Measurements from ENCODE around the gene SIN3B. TPM values are rescaled to one million over a fixed set of nuclear protein-coding genes. Genes with fewer than 3 reads are reported as not detected.

SIN3B gene
- total RNA-seq, 4 donors from 2014 or later: 38.1 to 294 (median 66.5) TPM

DNA sequence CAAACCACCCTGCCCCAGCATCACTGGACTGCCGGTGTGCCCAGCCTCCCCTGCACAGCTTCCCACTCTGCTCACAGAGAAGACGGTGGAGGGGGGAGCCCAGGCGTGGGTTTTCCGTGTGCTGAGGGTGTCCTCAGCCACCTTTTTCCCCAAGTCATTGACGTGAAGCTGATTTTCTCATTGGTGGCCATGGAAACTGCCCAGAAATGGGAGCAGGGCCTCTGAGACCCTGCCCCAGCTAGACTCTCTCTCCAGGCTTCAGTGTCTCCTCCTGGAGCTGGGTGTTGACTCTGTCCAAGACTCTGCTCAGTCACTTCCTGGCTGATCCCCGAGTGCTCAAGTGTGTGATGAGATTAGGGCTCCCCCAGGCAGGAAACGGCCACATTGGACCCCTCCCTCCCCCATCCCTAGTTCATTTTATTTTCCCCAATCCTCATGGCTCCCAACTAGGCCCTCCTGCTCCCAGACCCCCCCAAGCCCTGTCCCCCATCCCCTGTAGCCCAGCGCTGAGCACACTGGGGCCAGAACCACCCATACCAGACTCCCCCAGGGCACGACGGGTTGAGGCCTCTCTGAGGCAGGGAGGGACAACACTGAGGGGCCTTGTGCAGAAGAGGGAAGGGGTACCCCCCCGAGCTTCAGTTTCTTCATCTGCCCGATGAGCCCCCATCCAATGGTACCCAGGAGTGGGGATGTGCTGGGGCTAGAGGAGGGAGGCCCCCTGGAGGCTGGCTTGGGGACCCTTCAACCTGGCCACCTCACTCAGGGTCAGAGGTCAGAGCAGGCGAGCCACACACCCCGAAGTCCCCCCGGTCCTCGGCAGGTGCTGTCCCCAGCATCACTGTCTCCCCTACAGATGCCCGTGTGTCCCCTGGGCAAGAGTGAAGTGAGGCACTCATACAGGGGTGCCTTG is 58.4 kb downstream of the SIN3B start:
- in situ Hi-C loops (cut with MboI; ENCODE audit: low pct_ligation_motif_present in 1 of 4, low pct_unique_long_range_greater_than_20kb in 1 of 4, low sequenced_read_pairs in 3 of 4) (no loop called here), intact Hi-C loops (cut with DNase I; ENCODE audit: low total_unique reads) (no loop called here)
- Histone ChIP-seq H3K4me1 (peaks cover 0 to 4% (median 1%) of the 10 kb centered on the region in 4 donors), H3K27ac (peak overlapping the region; percentile 28 to 71 (median 58)), H3K27me3 (no peaks in the 10 kb centered on the region), H3K4me3 (no peak overlapping the region), H3K9me3 (peaks cover 1 to 3% of the 10 kb centered on the region in 2 donors), H3K36me3 (no peaks in the 10 kb centered on the region)
- no peak for DNase-seq
- TF ChIP-seq POLR2A (IDR thresholded peaks at IDR 0.05) (no peak), EP300 (IDR thresholded peaks at IDR 0.05; ENCODE audit: low read depth) (no peak), POLR2AphosphoS5 (IDR thresholded peaks at IDR 0.05) (no peak)
- TF ChIP-seq, protein P1, sequence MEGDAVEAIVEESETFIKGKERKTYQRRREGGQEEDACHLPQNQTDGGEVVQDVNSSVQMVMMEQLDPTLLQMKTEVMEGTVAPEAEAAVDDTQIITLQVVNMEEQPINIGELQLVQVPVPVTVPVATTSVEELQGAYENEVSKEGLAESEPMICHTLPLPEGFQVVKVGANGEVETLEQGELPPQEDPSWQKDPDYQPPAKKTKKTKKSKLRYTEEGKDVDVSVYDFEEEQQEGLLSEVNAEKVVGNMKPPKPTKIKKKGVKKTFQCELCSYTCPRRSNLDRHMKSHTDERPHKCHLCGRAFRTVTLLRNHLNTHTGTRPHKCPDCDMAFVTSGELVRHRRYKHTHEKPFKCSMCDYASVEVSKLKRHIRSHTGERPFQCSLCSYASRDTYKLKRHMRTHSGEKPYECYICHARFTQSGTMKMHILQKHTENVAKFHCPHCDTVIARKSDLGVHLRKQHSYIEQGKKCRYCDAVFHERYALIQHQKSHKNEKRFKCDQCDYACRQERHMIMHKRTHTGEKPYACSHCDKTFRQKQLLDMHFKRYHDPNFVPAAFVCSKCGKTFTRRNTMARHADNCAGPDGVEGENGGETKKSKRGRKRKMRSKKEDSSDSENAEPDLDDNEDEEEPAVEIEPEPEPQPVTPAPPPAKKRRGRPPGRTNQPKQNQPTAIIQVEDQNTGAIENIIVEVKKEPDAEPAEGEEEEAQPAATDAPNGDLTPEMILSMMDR (IDR thresholded peaks at IDR 0.05): no peak
- 60% methylated on average over 3 to 16 of the region's 17 CpGs for WGBS, 2 donors (ENCODE audit: low coverage in 1 of 2)

DNA sequence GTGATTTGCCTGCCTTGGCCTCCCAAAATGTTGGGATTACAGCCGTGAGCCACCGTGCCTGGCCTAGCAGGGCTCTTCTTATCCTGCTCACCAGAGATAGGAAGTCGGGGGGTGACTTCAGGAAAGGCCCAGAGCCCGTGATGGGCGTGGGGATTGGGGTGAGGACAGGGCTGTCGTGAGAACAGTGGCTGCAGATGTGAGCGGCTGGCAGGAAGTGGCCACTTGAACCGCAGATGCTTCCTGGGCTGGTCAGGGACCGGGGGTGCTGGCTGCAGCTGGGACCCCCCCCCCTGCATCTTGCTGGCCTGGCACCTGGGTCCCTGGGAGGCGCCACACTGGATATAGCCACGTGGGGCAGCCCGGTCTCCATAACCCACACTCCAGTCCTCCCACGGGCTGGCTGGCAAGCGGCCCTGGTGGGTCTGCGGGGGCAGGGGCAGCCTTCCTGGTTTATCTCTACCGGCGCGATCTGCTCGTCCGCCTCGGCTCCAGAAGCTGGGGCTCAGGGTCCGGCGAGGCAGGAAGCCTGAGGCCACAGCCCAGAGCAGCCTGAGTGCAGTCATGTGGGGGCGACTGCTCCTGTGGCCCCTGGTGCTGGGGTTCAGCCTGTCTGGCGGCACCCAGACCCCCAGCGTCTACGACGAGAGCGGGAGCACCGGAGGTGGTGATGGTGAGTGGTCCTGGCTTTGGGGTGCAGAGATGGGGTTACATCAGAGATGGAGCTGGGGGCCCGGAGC is 59.6 kb downstream of the SIN3B start, which contains the start of gene F2RL3:
TSS of gene F2RL3 (plus strand) at position 371 of the 737 bp plus-strand sequence. CDS start at position 562, 191 bp downstream.
- Histone ChIP-seq H3K27ac (peak within 1 kb of the TSS; percentile 45 to 71 (median 56)), H3K27me3 (no peaks in the 10 kb centered on the region), H3K9me3 (no peaks in the 10 kb centered on the region), H3K4me1 (peaks cover 0 to 9% (median 2%) of the 10 kb centered on the region in 4 donors), H3K36me3 (no peaks in the 10 kb centered on the region), H3K4me3 (peak within 1 kb of the TSS in 2 of 4 donors; percentile 14 to 20)
- in situ Hi-C loops (cut with MboI; ENCODE audit: low pct_ligation_motif_present in 1 of 4, low pct_unique_long_range_greater_than_20kb in 1 of 4, low sequenced_read_pairs in 3 of 4): no loop called here
- TF ChIP-seq POLR2A (IDR thresholded peaks at IDR 0.05) (no peak), POLR2AphosphoS5 (IDR thresholded peaks at IDR 0.05) (peak; percentile 70 to 88 (median 80)), EP300 (IDR thresholded peaks at IDR 0.05; ENCODE audit: low read depth) (peak; percentile 53)
- intact Hi-C loops (cut with DNase I; ENCODE audit: low total_unique reads): no loop called here
- DNase-seq: peak; percentile 70
- WGBS, 2 donors (ENCODE audit: low coverage in 1 of 2): 44% methylated on average over 28 of the region's 31 CpGs; no CpG with 5 or more reads in 1 of the 2 donors

DNA sequence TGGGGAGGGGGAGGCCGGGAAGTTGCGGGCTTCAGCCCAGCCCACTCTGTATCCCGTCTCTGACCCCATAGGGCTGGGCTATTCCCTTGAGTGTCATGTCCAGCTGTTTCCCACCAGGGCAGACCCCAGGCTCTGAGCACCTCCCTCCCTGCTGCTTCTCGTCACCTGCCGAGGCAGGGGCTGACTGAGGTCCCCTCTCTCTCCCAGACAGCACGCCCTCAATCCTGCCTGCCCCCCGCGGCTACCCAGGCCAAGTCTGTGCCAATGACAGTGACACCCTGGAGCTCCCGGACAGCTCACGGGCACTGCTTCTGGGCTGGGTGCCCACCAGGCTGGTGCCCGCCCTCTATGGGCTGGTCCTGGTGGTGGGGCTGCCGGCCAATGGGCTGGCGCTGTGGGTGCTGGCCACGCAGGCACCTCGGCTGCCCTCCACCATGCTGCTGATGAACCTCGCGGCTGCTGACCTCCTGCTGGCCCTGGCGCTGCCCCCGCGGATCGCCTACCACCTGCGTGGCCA is 60.2 kb downstream of the SIN3B start:
- H3K27me3 ChIP-seq: no peaks in the 10 kb centered on the region
- peak overlapping the region in 2 of 4 donors; percentile 14 to 20 for H3K4me3 ChIP-seq
- peak overlapping the region; percentile 45 to 71 (median 56) for H3K27ac ChIP-seq
- DNase-seq: no peak
- intact Hi-C loops (cut with DNase I; ENCODE audit: low total_unique reads): no loop called here
- 79% methylated on average over 22 of the region's 22 CpGs; no CpG with 5 or more reads in 1 of the 2 donors for WGBS, 2 donors (ENCODE audit: low coverage in 1 of 2)
- peaks cover 0 to 12% (median 2%) of the 10 kb centered on the region in 4 donors for H3K4me1 ChIP-seq
- no peaks in the 10 kb centered on the region for H3K36me3 ChIP-seq
- no peak for TF ChIP-seq EP300 (IDR thresholded peaks at IDR 0.05; ENCODE audit: low read depth)
- TF ChIP-seq POLR2A (IDR thresholded peaks at IDR 0.05): no peak
- TF ChIP-seq, protein P1 (IDR thresholded peaks at IDR 0.05): no peak
- no peak for TF ChIP-seq POLR2AphosphoS5 (IDR thresholded peaks at IDR 0.05)
- in situ Hi-C loops (cut with MboI; ENCODE audit: low pct_ligation_motif_present in 1 of 4, low pct_unique_long_range_greater_than_20kb in 1 of 4, low sequenced_read_pairs in 3 of 4): no loop called here
- no peaks in the 10 kb centered on the region for H3K9me3 ChIP-seq

DNA sequence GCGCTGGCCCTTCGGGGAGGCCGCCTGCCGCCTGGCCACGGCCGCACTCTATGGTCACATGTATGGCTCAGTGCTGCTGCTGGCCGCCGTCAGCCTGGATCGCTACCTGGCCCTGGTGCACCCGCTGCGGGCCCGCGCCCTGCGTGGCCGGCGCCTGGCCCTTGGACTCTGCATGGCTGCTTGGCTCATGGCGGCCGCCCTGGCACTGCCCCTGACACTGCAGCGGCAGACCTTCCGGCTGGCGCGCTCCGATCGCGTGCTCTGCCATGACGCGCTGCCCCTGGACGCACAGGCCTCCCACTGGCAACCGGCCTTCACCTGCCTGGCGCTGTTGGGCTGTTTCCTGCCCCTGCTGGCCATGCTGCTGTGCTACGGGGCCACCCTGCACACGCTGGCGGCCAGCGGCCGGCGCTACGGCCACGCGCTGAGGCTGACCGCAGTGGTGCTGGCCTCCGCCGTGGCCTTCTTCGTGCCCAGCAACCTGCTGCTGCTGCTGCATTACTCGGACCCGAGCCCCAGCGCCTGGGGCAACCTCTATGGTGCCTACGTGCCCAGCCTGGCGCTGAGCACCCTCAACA is 60.8 kb downstream of the SIN3B start:
- Histone ChIP-seq H3K36me3 (no peaks in the 10 kb centered on the region), H3K4me1 (peaks cover 0 to 12% (median 2%) of the 10 kb centered on the region in 4 donors), H3K4me3 (peak overlapping the region in 1 of 4 donors; percentile 20), H3K27me3 (no peaks in the 10 kb centered on the region), H3K27ac (peak overlapping the region; percentile 45 to 71 (median 56)), H3K9me3 (no peaks in the 10 kb centered on the region)
- TF ChIP-seq EP300 (IDR thresholded peaks at IDR 0.05; ENCODE audit: low read depth): no peak
- no peak for TF ChIP-seq POLR2A (IDR thresholded peaks at IDR 0.05)
- TF ChIP-seq, protein P1 (IDR thresholded peaks at IDR 0.05): no peak
- TF ChIP-seq POLR2AphosphoS5 (IDR thresholded peaks at IDR 0.05): no peak
- 97% methylated on average over 27 of the region's 48 CpGs; no CpG with 5 or more reads in 1 of the 2 donors for WGBS, 2 donors (ENCODE audit: low coverage in 1 of 2)
- DNase-seq: no peak
- intact Hi-C loops (cut with DNase I; ENCODE audit: low total_unique reads) (no loop called here), in situ Hi-C loops (cut with MboI; ENCODE audit: low pct_ligation_motif_present in 1 of 4, low pct_unique_long_range_greater_than_20kb in 1 of 4, low sequenced_read_pairs in 3 of 4) (no loop called here)

Measured in transverse colon (tissue), 4 donors.